Activated naive CD4-positive, alpha-beta T cell treated with anti-CD3 and anti-CD28 coated beads, Interleukin-2, amount 50 U/mL, for 16 hours (primary cell): ENCODE data around the gene ABTB1.
"Not testable (repeated sequence)": the region's sequence is repeated elsewhere in the genome, so short reads cannot be mapped to it uniquely, and the experiment has no call there.

Experiments used
- DNase-seq: peaks from one replicate; pipeline ENCODE4 v3.0.0-alpha.2; 2020

ABTB1 gene

DNA sequence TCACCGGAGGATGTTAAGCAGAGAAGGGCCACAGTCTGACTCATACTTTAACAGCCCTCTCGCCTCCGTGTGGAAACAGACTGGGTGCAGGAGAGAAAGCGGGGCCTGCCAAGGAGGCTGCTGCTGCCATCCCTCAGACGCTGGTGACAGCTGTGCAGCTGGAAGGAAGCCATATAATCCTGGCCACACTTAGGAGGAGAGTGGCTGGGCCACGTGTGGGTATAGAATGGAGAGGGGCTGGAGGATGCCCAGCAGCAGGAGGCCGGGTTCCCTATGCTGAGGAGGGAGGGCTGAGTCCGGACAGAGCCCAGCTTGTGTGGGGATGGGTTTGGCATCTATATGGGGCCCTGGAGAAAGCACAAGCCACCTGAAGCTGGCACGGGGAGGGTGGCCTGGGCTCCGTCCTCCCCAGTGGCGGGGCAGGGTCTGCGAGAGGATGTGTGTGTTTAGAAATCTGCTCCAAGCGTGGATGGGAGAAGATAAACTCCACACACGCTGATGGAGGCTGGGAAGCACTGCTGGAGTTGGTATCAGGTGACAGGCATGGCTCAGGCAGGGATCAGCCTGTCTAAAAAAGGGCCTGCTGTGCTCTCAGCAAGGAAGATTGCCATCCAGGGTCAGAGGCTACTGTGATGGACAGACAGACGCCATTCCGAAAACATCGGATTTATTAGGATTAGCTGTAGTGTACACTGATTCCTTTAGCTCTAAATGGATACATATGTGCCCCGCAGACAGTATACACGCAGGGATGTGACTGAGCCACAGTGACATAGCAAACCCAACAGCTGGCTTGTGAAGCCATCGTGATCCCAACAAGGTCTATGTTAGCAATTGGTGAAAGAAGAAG is 15.9 kb downstream of the ABTB1 start:
- peak; percentile 2 for DNase-seq

DNA sequence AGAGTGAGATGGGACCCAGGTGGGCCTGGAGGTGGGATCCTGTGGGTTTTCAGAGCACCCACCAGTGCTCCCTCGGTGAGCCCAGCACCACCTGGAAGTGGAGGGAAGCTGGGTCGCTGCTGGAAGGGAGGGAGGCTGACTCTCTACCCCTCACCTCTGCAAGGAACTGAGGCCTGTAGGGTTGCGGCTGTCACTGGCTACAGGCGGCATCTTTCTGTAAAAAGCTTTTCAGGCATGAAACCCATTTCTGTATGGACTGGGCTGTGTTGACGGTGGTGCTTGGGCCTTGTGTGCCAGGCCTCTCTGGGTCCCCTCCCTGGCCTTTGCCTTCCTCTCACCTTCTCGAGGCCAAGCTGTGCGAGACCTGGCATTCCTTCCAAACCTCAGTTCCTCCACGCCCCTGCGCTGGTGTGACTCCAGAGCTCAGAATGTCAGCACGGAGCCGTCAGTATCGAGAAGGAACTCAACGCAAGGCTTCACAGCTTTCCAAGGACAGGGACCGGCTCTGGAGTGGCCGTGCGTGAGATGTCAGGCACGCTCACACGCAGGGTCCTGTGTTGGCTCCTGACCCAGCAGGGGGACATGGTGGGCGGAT is 16.6 kb downstream of the ABTB1 start:
- DNase-seq, result peak; percentile 3

GRCh38 chr3:127690106-127690505 is 17.4 kb downstream of the ABTB1 start:
- DNase-seq, result no peak

- no peak for DNase-seq
Measured at GRCh38 chr3:127690823-127691452, 18.2 kb downstream of the ABTB1 start.

GRCh38 chr3:127691489-127691888 is 18.7 kb downstream of the ABTB1 start:
- DNase-seq, result no peak

DNA sequence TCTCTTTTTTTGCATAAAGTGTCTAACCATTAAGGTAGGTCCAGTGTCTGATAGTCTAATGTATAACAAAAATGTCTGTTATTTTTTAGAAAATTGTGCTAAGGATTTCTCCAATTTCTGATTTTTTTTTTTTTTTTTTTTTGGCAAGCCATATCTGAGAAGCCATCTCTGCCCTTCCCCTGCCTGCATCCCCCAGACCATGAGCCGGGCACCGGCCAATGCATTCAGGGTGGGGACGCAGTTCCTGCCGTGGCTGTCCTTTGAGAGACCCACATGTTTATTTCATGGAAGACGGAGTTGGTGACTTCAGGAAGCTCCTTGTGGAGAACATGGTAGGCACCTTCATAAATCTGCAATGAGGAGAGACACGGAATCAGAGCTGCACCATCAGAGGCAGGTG is 19.2 kb downstream of the ABTB1 start:
- no peak for DNase-seq

- no peak for DNase-seq
Measured at GRCh38 chr3:127692501-127693335, 20.0 kb downstream of the ABTB1 start.

DNA sequence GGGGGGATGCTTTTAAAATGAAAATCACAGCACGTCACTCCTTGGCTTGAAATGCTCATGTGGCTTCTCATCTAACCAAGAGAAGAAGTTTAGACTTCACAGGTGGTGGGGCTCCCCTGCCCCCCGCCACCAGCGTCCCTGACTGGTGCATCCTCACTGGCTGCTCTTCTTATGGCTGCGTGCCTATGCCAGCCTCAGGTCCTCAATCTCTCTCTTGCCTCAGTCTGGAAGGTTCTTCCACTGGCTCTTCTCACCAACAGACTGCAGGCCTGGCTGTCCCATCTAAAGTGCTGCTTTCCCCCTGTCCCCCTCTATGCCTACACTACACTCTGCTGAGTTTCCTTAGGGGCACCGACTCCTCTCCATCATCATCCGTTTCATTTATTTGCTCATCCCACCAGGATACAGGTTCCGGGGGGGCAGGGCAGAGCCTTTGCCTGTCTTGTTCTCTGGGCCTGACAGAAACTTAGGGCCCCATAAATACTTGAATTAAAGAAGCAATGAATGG is 20.6 kb downstream of the ABTB1 start:
- no peak for DNase-seq

- DNase-seq, result peak; percentile 32
Measured at GRCh38 chr3:127694467-127695215, 21.9 kb downstream of the ABTB1 start.

DNA sequence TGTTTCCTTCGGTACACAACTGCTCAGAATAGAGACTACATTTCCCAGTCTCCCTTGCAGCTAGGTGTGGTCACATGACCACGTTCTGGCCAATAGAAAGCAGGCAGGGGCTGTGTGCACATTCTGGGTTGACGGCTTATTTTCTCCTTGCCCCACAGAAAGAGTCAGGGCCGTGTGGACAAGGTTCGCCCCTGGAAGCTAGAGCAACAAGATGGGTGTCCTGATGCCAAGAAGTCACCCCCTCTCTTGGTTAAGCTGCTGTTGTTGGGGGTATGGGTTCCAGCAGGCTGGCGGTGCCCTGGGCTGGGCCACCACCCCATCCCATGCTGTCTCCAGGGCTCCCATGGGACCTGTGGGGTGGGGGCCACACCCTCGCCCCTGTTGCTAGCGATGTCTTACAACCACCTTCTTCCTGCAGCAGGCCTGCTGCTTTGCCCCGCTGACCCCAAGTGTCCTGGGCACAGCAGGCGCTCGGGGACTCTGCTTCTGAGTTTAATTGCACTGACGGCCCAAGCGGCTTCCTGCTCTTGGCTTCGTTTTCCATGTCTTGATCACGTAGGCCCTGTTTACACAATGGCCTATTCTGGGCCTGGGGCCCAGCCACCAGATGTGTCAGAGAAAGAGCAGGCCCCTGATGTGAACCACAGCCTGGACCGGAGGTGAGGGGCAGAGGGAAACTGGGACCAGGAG is 24.9 kb downstream of the ABTB1 start:
- DNase-seq, result peak; percentile 45

DNA sequence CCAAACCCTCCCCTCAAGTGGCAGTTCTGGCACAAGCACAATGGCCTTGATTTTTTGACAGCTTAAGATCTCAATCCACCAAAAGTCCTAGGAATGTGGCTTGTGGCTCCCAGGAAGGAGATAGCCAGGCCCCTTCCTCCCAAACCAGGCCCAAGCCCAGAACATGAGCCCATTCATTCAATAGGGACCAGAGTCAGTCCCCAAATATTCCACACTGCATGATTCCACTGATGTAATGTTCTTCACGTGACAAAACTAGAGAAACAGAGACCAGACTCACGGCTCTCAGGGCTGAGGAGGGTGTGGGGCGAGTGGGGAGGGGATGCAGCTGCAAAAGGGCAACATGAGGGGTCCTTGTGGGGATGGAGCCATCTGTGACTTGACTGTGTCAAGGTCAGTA is 25.5 kb downstream of the ABTB1 start:
- no peak for DNase-seq

GRCh38 chr3:127698691-127699415 is 26.1 kb downstream of the ABTB1 start:
- no peak for DNase-seq

DNA sequence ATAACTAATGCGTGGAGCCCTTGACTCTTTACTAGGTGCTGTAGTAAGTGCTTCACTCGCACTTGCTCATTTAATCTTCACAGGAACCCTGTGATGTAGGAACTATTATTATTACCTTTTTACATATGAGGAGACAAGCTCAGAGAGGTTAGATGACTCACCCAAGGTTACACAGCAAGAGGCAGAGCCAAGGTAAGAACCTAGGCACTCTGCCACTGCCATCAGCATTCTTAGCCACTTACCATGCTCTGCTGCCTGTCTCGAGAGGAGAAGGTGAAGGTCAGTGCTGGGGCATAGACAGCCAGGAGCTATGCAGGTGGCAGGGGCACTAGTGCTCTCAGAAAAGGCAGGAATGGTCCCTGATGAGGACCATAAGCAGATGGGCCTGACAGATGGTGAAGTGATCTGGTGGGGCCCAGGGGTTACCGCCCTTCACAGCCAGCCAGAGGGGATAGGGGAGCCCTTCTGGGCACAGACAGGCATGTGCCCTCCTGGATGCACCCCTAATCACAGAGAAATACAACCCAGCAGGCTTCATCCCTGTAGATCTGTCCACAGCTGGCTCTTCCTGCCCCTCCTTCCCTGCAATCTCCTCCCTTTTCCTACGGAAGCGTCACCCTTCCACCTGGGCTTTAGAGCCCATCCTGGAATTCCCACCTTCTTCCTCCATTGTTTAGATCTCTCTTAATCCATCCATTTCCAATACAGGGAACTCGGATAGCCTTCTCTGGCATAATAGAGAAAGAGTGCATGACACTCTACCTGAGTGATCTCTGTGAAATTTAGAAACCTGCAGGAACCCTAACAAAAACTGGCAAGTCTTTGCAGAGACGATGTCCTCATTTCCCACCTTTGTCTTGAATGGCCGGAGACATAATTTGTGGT is 26.9 kb downstream of the ABTB1 start:
- no peak for DNase-seq

- DNase-seq, result no peak
Measured at GRCh38 chr3:127700406-127700805, 27.7 kb downstream of the ABTB1 start.

DNA sequence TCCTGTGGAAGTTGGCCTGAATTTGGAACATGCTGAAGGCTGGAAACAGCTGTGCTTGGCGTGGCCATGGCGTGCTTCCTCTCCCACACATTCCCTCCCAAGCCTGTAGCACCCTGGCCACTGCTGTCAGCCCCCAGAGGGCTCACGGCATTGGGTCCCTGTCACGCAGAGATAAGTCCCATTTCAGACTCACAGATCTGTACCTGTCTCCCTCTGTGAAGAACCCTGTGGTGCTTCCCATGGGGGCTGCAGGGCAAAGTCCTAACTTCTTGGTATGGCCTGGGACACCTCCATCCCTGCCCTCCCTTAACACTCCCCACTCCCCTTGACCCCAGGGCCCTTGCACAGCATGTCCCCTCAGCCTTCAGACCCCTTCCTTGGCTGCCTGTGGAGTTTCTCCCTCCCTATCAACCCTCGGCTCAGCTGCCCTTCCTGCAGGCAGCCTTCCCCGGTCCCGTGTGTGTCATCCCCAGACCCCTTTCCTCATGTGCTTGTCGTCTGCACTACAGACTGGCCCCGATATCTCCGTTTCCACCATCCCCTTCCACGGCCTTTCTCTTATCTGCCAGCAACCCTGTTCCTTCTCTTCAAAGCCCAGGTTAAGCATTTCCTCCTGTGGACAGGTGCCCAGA is 28.6 kb downstream of the ABTB1 start:
- DNase-seq, result no peak

- peak; percentile 1 for DNase-seq
Measured at GRCh38 chr3:127702151-127702578, 29.4 kb downstream of the ABTB1 start.

GRCh38 chr3:127704840-127705239 is 32.1 kb downstream of the ABTB1 start:
- not testable (repeated sequence) for DNase-seq

GRCh38 chr3:127706312-127706711 is 33.6 kb downstream of the ABTB1 start:
- no peak for DNase-seq

DNA sequence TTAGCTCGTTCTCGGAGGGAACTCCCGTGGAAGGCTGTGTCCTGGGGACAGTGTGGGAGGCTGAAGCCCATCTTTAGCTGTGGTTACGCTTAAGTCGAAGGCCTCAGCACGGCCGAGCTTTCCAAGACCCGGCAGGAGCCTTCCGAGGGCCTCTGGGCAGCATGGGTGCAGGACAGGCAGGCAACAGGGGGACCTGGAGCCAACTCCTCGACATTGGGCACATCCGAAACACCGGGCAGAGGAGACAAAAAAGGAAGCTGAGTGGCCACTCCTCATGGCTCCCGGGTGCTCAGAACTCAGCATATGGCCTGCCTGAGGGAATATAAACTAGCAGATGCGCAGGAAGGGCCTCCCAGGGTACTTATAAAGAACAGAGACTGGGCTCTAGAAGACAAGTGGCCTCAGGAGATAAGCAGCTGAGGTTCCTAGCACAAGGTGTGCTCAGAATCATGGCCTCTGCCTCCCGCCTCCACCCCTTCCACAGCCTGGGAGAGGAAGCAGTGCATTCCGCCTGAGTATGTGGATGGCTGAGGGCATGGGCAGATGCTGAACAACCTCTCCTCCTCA is 34.1 kb downstream of the ABTB1 start:
- no peak for DNase-seq
